ENCODE results near the gene MTMR1. TPM values are rescaled to one million over a fixed set of nuclear protein-coding genes. Genes with fewer than 3 reads are reported as not detected.

The MTMR1 gene
- total RNA-seq, 4 donors from 2014 or later: 17.3 to 26.1 (median 21.5) TPM

DNA sequence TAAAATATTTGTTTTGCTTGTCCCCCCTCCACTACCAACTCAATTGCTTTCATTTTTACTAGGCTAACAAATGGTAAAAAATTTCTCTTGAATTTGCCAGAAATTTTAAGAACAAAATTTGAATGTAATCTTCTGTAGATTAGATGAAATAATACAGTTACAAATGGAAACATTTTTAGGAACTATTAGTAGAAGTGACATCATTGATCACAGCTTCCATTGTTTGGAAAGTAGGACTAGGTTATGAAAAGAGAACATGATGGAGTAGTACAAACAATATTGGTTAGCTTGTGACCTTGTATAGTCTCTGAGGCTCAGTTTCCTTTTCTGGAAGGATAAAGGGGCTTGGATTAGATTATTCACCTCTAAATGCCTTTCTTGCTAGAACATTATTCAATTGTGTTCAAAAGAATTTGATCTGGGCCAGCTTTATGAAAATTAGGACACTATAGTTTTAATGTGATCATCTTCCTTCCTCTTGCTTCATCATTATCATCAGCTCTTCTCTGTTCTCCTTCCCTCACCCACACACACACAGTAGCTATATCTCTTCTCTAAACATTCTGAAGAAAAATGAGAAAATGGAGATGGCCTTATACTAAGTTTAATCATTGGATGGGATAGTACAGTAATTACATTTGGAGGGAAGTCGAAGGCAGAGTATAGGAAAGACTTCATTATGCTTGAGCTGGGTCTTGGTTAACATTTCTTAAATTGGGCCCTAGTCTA lies 9.9 kb downstream of the MTMR1 start:
- WGBS, 2 donors (ENCODE audit: low coverage in 1 of 2): 86 to 100% methylated on average over 1 of the region's 1 CpG
- no peak for ATAC-seq

DNA sequence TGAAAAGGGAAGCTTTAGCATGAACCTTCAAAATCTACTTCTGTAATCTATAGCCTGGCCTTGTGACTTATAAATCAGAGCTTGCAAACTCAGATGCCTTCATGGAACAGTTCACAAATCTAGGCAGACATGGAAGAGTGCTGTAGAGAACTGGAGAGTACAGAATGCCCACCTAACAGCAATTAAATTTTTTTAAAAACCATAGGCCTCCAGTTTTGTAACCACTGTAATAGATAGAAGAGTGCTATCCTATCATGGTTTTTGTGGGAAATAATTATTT lies 10.4 kb downstream of the MTMR1 start:
- TF ChIP-seq EP300 (IDR thresholded peaks at IDR 0.05): no peak
- no peak for TF ChIP-seq POLR2AphosphoS5 (IDR thresholded peaks at IDR 0.05)
- TF ChIP-seq, protein P1, sequence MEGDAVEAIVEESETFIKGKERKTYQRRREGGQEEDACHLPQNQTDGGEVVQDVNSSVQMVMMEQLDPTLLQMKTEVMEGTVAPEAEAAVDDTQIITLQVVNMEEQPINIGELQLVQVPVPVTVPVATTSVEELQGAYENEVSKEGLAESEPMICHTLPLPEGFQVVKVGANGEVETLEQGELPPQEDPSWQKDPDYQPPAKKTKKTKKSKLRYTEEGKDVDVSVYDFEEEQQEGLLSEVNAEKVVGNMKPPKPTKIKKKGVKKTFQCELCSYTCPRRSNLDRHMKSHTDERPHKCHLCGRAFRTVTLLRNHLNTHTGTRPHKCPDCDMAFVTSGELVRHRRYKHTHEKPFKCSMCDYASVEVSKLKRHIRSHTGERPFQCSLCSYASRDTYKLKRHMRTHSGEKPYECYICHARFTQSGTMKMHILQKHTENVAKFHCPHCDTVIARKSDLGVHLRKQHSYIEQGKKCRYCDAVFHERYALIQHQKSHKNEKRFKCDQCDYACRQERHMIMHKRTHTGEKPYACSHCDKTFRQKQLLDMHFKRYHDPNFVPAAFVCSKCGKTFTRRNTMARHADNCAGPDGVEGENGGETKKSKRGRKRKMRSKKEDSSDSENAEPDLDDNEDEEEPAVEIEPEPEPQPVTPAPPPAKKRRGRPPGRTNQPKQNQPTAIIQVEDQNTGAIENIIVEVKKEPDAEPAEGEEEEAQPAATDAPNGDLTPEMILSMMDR (IDR thresholded peaks at IDR 0.05): no peak
- no peak for TF ChIP-seq POLR2A (IDR thresholded peaks at IDR 0.05)
- no peak for ATAC-seq
- Histone ChIP-seq H3K27me3 (no peaks in the 10 kb centered on the region), H3K27ac (no peak overlapping the region), H3K36me3 (no peaks in the 10 kb centered on the region), H3K4me1 (no peaks in the 10 kb centered on the region), H3K9me3 (no peaks in the 10 kb centered on the region), H3K4me3 (no peak overlapping the region)

More for the DNA sequence above, 9.9 kb downstream of the MTMR1 start:
- no peaks in the 10 kb centered on the region for H3K9me3 ChIP-seq
- peaks cover 0 to 2% (median 0%) of the 10 kb centered on the region in 3 donors for H3K4me1 ChIP-seq
- H3K36me3 ChIP-seq: no peaks in the 10 kb centered on the region
- no peaks in the 10 kb centered on the region for H3K27me3 ChIP-seq
- TF ChIP-seq POLR2A (IDR thresholded peaks at IDR 0.05) (no peak), EP300 (IDR thresholded peaks at IDR 0.05) (no peak), POLR2AphosphoS5 (IDR thresholded peaks at IDR 0.05) (no peak)
- TF ChIP-seq, protein P1 (IDR thresholded peaks at IDR 0.05): no peak
- no peak overlapping the region for H3K4me3 ChIP-seq
- H3K27ac ChIP-seq: no peak overlapping the region

DNA sequence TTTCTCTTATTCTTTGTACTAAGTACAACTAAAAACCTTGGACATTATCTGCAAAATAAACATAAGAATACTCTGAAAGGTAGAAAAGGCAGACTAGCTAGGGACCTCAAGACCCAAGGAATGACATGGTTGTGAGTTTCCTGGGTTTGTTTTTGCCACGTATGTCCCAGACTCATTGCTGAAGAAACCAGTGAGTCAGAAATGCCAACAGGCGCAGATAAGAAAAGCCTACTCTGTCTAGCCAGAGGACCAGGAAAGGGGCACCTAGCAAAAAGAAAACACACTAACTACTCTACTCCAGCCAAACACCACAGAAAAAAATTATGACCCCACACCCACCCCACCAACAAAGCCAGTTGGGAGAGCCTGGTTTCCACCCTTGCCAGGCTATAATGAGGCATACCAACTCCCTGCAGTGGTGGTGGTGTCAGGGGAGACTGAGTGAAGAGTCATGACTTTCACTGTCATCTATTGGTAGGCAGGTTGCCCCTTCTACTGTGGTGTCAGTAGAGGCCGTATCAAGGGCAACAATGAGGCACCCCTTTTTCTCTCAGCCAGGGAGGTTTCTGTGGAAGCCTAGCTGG lies 10.9 kb downstream of the MTMR1 start:
- H3K27me3 ChIP-seq: no peaks in the 10 kb centered on the region
- H3K36me3 ChIP-seq: no peaks in the 10 kb centered on the region
- TF ChIP-seq POLR2AphosphoS5 (IDR thresholded peaks at IDR 0.05): no peak
- TF ChIP-seq, protein P1 (IDR thresholded peaks at IDR 0.05): no peak
- no peak for TF ChIP-seq EP300 (IDR thresholded peaks at IDR 0.05)
- no peak for TF ChIP-seq POLR2A (IDR thresholded peaks at IDR 0.05)
- no peak overlapping the region for H3K27ac ChIP-seq
- H3K4me1 ChIP-seq: no peaks in the 10 kb centered on the region
- no peak overlapping the region for H3K4me3 ChIP-seq
- WGBS, 2 donors (ENCODE audit: low coverage in 1 of 2): 83% methylated on average over 2 of the region's 3 CpGs; no CpG with 5 or more reads in 1 of the 2 donors
- no peak for ATAC-seq
- H3K9me3 ChIP-seq: no peaks in the 10 kb centered on the region

DNA sequence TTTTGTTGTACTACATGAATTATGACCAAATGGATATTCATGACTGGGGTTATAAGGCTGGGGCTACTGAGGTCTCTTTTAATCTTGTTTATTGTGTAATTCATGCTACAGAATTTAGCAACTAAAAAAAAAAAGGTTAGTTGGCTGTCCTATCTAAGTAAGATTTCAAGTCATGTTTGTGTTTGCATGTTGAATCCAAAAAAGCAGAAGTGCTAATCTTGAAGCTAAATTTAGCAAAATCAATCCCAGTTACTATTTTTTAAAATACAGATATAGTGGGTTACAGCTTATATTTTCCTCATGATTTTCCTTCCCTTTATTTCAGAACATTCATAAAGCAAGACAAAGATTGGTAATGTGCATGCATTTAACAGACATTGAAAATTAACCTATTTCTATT lies 19.4 kb downstream of the MTMR1 start:
- Histone ChIP-seq H3K4me1 (no peaks in the 10 kb centered on the region), H3K27ac (no peak overlapping the region), H3K27me3 (no peaks in the 10 kb centered on the region), H3K4me3 (no peak overlapping the region), H3K36me3 (no peaks in the 10 kb centered on the region), H3K9me3 (no peaks in the 10 kb centered on the region)
- ATAC-seq: no peak
- TF ChIP-seq EP300 (IDR thresholded peaks at IDR 0.05) (no peak), POLR2A (IDR thresholded peaks at IDR 0.05) (no peak), POLR2AphosphoS5 (IDR thresholded peaks at IDR 0.05) (no peak)
- TF ChIP-seq, protein P1 (IDR thresholded peaks at IDR 0.05): no peak

DNA sequence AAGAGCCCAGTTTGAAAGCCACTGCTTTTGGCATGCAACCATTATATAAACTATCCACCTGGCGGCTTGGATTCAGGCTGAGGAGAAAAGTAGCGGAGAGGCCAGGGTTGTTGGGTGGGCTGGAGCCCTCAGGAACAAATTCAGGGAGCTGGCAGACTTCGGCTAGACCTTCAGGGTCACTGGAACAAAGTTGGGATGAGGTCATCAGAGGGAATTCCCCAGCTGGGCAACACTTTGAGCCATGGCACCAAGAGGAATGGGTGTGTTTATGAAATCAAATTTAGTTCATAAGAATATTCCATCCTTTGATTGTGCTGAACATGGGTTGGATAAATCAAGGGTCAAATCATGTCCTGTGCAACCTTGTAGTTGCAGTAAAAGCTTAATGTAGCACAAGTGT lies 22.0 kb downstream of the MTMR1 start:
- Histone ChIP-seq H3K27me3 (no peaks in the 10 kb centered on the region), H3K4me3 (no peak overlapping the region), H3K27ac (no peak overlapping the region), H3K36me3 (no peaks in the 10 kb centered on the region), H3K9me3 (no peaks in the 10 kb centered on the region), H3K4me1 (no peaks in the 10 kb centered on the region)
- TF ChIP-seq POLR2A (IDR thresholded peaks at IDR 0.05) (no peak), EP300 (IDR thresholded peaks at IDR 0.05) (no peak), POLR2AphosphoS5 (IDR thresholded peaks at IDR 0.05) (no peak)
- TF ChIP-seq, protein P1 (IDR thresholded peaks at IDR 0.05): no peak
- 43 to 46% methylated on average over 1 to 2 of the region's 3 CpGs for WGBS, 2 donors (ENCODE audit: low coverage in 1 of 2)
- ATAC-seq: no peak
